Tibial nerve (tissue), 4 donors: ENCODE data around the gene ARID5B. TPM values are rescaled to one million over a fixed set of nuclear protein-coding genes. Genes with fewer than 3 reads are reported as not detected.

Experiments used
- DNase-seq, 2 donors: peaks; one replicate each; pipeline ENCODE4 v3.0.0-alpha.2; 2019; ENCODE audit warnings: low spot score in 2 of 2
- H3K27ac ChIP-seq, 4 donors: fragments of 200-600 bp; sonication (generic) in 3 of 4; one replicate each; pipeline ENCODE4 v1.5.1; 2017 to 2019; ENCODE audit warnings: mild to moderate bottlenecking in 1 of 4
- H3K27me3 ChIP-seq, 2 donors: fragments of 200-600 bp; sonication (generic) in 1 of 2; one replicate each; pipeline versions ENCODE4 v1.5.1 to v1.6.0; 2017 to 2019
- H3K36me3 ChIP-seq, 3 donors: fragments of 200-600 bp; sonication (generic); one replicate each; pipeline ENCODE4 v1.5.1; 2018 to 2019
- H3K4me1 ChIP-seq, 4 donors: fragments of 200-600 bp; sonication (generic) in 3 of 4; one replicate each; pipeline ENCODE4 v1.5.1; 2017 to 2019
- H3K4me3 ChIP-seq, 4 donors: fragments of 200-600 bp; sonication (generic) in 3 of 4; one replicate each; pipeline ENCODE4 v1.5.1; 2017 to 2019; ENCODE audit warnings: mild to moderate bottlenecking in 1 of 4, moderate library complexity in 1 of 4
- H3K9me3 ChIP-seq, 4 donors: fragments of 200-600 bp; sonication (generic) in 3 of 4; one replicate each; pipeline ENCODE4 v1.5.1; 2017 to 2019
- EP300 ChIP-seq, 2 donors: sonication (generic); formaldehyde crosslinking; IDR thresholded peaks; one replicate each; pipeline ENCODE4 v1.6.1; 2017; ENCODE audit warnings: antibody characterized with exemption in 2 of 2, mild to moderate bottlenecking in 1 of 2
- POLR2A ChIP-seq, 2 donors: fragments of 450-650 bp; IDR thresholded peaks; one replicate each; pipeline ENCODE4 v1.6.1; 2017; ENCODE audit warnings: antibody characterized with exemption in 2 of 2, mild to moderate bottlenecking in 2 of 2, moderate library complexity in 2 of 2
- WGBS, 2 donors: methylation state at CpG; one replicate each; pipeline ENCODE4 v1.1.5; 2018; 5-methylcytosine and 5-hydroxymethylcytosine counted together
- total RNA-seq, 4 donors: library from RNA; depleted of rRNA; stranded (reverse); fragments of >200 nt; gene quantifications; one replicate each; pipeline ENCODE4 v1.1.0, GENCODE V29; 2016
- TF ChIP-seq, protein P1 (sequence below), 5 experiments: fragments of 200-600 bp in 3 of 5; fragments of 450-650 bp in 2 of 5; sonication (generic) in 3 of 5; IDR thresholded peaks; one replicate each; pipeline ENCODE4 v1.5.1; 2016 to 2019; ENCODE audit warnings: antibody characterized with exemption in 5 of 5, mild to moderate bottlenecking in 3 of 5, moderate library complexity in 2 of 5

Gene ARID5B
- total RNA-seq, 4 donors from 2014 or later = 47.4 to 82.2 (median 62.6) TPM

GRCh38 chr10:61905837-61906561, 4.5 kb downstream of the ARID5B start:
- Histone ChIP-seq H3K4me1 (peaks cover 0 to 24% (median 13%) of the 10 kb centered on the region in 4 donors), H3K9me3 (no peaks in the 10 kb centered on the region), H3K27ac (peak overlapping the region in 1 of 4 donors; percentile 30), H3K36me3 (no peaks in the 10 kb centered on the region), H3K4me3 (no peak overlapping the region), H3K27me3 (no peaks in the 10 kb centered on the region)
- WGBS, 2 donors = 91 to 96% methylated on average over 3 of the region's 3 CpGs
- no peak for DNase-seq
- TF ChIP-seq EP300 (IDR thresholded peaks at IDR 0.05) (no peak), POLR2A (IDR thresholded peaks at IDR 0.05) (no peak)
- TF ChIP-seq, protein P1, sequence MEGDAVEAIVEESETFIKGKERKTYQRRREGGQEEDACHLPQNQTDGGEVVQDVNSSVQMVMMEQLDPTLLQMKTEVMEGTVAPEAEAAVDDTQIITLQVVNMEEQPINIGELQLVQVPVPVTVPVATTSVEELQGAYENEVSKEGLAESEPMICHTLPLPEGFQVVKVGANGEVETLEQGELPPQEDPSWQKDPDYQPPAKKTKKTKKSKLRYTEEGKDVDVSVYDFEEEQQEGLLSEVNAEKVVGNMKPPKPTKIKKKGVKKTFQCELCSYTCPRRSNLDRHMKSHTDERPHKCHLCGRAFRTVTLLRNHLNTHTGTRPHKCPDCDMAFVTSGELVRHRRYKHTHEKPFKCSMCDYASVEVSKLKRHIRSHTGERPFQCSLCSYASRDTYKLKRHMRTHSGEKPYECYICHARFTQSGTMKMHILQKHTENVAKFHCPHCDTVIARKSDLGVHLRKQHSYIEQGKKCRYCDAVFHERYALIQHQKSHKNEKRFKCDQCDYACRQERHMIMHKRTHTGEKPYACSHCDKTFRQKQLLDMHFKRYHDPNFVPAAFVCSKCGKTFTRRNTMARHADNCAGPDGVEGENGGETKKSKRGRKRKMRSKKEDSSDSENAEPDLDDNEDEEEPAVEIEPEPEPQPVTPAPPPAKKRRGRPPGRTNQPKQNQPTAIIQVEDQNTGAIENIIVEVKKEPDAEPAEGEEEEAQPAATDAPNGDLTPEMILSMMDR (IDR thresholded peaks at IDR 0.05) = no peak

DNA sequence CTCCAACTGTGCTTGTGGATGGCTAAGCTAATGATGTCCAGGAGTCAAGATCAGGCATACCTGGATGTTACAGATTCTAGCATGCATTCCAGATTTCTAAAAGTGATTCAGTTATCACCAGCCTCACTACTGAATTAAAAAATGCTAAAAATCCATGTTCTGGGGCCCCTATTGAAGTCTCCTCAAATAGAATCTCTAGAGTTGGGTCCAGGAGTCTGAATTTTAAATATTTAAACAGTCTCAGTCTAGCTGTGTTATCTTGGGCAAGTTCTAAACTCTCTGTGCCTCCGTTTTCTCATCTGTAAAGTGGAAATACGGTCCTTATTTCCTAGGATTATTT, 5.0 kb downstream of the ARID5B start:
- no peaks in the 10 kb centered on the region for H3K9me3 ChIP-seq
- H3K36me3 ChIP-seq = no peaks in the 10 kb centered on the region
- 96 to 98% methylated on average over 2 of the region's 2 CpGs for WGBS, 2 donors
- H3K4me3 ChIP-seq = no peak overlapping the region
- H3K27me3 ChIP-seq = no peaks in the 10 kb centered on the region
- H3K4me1 ChIP-seq = peaks cover 0 to 26% (median 16%) of the 10 kb centered on the region in 4 donors
- TF ChIP-seq POLR2A (IDR thresholded peaks at IDR 0.05) (no peak), EP300 (IDR thresholded peaks at IDR 0.05) (no peak)
- TF ChIP-seq, protein P1 (IDR thresholded peaks at IDR 0.05) = no peak
- H3K27ac ChIP-seq = peak overlapping the region in 1 of 4 donors; percentile 30
- no peak for DNase-seq

- H3K4me3 ChIP-seq = no peak overlapping the region
- WGBS, 2 donors = 89 to 96% methylated on average over 2 of the region's 2 CpGs
- TF ChIP-seq POLR2A (IDR thresholded peaks at IDR 0.05) (no peak), EP300 (IDR thresholded peaks at IDR 0.05) (no peak)
- TF ChIP-seq, protein P1 (IDR thresholded peaks at IDR 0.05) = no peak
- no peaks in the 10 kb centered on the region for H3K36me3 ChIP-seq
- DNase-seq = no peak
- H3K9me3 ChIP-seq = no peaks in the 10 kb centered on the region
- H3K4me1 ChIP-seq = peaks cover 0 to 26% (median 18%) of the 10 kb centered on the region in 4 donors
- H3K27me3 ChIP-seq = no peaks in the 10 kb centered on the region
- H3K27ac ChIP-seq = peak overlapping the region in 1 of 4 donors; percentile 4
Measured at GRCh38 chr10:61907011-61907410, 5.5 kb downstream of the ARID5B start.

DNA sequence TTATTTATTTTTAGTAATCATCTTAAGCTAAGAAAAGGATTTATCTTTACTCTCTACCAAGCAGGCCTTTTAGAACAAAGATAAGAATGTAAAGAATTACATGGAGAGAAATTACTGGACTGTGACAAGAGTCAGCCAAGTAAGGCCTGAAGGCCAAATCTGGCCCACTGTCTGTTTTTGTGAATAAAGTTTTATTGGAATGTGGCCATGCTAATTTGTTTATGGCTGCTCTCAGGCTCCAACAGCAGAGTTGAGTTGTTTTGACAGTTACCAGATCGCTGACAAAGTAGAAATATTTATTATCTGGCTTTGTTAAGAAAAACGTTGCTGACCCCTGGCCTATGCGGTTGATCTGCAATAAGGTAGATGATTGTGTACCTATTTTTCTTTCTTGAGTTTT, 6.1 kb downstream of the ARID5B start:
- Histone ChIP-seq H3K27me3 (no peaks in the 10 kb centered on the region), H3K4me3 (no peak overlapping the region), H3K36me3 (no peaks in the 10 kb centered on the region), H3K27ac (no peak overlapping the region), H3K4me1 (peaks cover 0 to 26% (median 18%) of the 10 kb centered on the region in 4 donors), H3K9me3 (no peaks in the 10 kb centered on the region)
- TF ChIP-seq POLR2A (IDR thresholded peaks at IDR 0.05) (no peak), EP300 (IDR thresholded peaks at IDR 0.05) (no peak)
- TF ChIP-seq, protein P1 (IDR thresholded peaks at IDR 0.05) = no peak
- no peak for DNase-seq
- whole genome bisulfite sequencing, 2 donors = 82 to 89% methylated on average over 3 of the region's 3 CpGs

DNA sequence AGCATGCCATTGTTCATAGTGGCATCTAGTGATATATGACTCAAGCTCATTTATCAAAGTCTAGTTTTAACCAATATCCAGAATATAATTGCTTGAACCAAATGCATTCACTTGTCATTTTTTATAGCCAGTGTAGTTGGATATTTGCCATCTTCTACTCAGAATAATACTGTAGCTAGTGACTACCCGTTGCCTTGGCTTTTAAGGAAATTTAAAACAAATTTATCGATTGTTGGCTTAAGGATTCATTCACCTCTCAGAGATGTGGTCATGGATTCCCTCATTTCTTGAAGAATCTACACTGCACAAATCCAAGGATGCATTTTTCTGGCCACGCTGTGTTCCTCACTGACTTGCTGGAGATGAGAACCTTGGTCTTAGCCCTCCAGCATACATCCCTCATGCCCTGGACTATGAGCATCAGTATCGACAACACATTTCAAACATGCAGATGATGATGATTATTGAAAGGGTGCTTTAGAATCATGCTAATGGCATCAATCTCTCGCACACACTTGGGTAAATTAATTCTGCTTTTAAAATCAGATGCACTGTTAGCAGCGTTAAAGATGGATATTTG, 8.8 kb downstream of the ARID5B start:
- no peak overlapping the region for H3K4me3 ChIP-seq
- peak overlapping the region in 2 of 4 donors; percentile 13 to 63 for H3K27ac ChIP-seq
- no peak for DNase-seq
- H3K36me3 ChIP-seq = peaks cover 0 to 4% (median 0%) of the 10 kb centered on the region in 3 donors
- TF ChIP-seq POLR2A (IDR thresholded peaks at IDR 0.05) (no peak), EP300 (IDR thresholded peaks at IDR 0.05) (no peak)
- TF ChIP-seq, protein P1 (IDR thresholded peaks at IDR 0.05) = no peak
- peaks cover 0 to 14% (median 9%) of the 10 kb centered on the region in 4 donors for H3K4me1 ChIP-seq
- 71 to 76% methylated on average over 6 of the region's 6 CpGs for WGBS, 2 donors
- no peaks in the 10 kb centered on the region for H3K9me3 ChIP-seq
- no peaks in the 10 kb centered on the region for H3K27me3 ChIP-seq
